Mesenchymal stem cell (in vitro differentiated cells and primary cell): ENCODE measurements around the gene RPS6KA2.

Experiments used
- DNase-seq: peaks from one replicate; pipeline ENCODE4 v3.0.0-alpha.2; 2013
- H2AFZ ChIP-seq: one replicate; pipeline ENCODE4 v1.6.1; 2013; ENCODE audit warnings: low read depth, mild to moderate bottlenecking, control low read depth, inconsistent platforms, low read length, moderate library complexity
- H2AK5ac ChIP-seq: 2 replicates; pipeline ENCODE4 v1.6.1; 2013; ENCODE audit warnings: low read length, moderate library complexity, mild to moderate bottlenecking, inconsistent platforms; ENCODE audit not compliant: severe bottlenecking
- H2BK120ac ChIP-seq: one replicate; pipeline ENCODE4 v1.6.1; 2013; ENCODE audit warnings: low read depth, mild to moderate bottlenecking, inconsistent platforms, low read length, moderate library complexity
- H2BK12ac ChIP-seq, 2 experiments: one replicate each; pipeline ENCODE4 v1.6.1; 2013; ENCODE audit warnings: inconsistent platforms in 2 of 2, low read length in 2 of 2, mild to moderate bottlenecking in 2 of 2, moderate library complexity in 2 of 2, control low read depth in 1 of 2
- H2BK15ac ChIP-seq: one replicate; pipeline ENCODE4 v1.6.1; 2013; ENCODE audit warnings: mild to moderate bottlenecking, low read depth, inconsistent platforms; ENCODE audit not compliant: poor library complexity, severe bottlenecking
- H2BK5ac ChIP-seq: 2 replicates; pipeline ENCODE4 v1.6.1; 2013; ENCODE audit warnings: low read depth, mild to moderate bottlenecking, low read length, control low read depth, inconsistent platforms; ENCODE audit not compliant: poor library complexity, severe bottlenecking
- H3K14ac ChIP-seq, 2 experiments: one replicate each; pipeline ENCODE4 v1.6.1; 2013; ENCODE audit warnings: inconsistent platforms in 2 of 2, low read length in 2 of 2, control low read depth in 1 of 2, mild to moderate bottlenecking in 1 of 2, moderate library complexity in 1 of 2
- H3K18ac ChIP-seq, 2 experiments: one replicate each; pipeline ENCODE4 v1.6.1; 2013; ENCODE audit warnings: inconsistent platforms in 2 of 2, low read length in 2 of 2, control low read depth in 1 of 2, low read depth in 1 of 2, mild to moderate bottlenecking in 1 of 2
- H3K23ac ChIP-seq, 2 experiments: one replicate each; pipeline ENCODE4 v1.6.1; 2013; ENCODE audit warnings: inconsistent platforms in 2 of 2, low read length in 2 of 2, mild to moderate bottlenecking in 2 of 2, moderate library complexity in 2 of 2, control low read depth in 1 of 2
- H3K27ac ChIP-seq: 2 replicates; pipeline ENCODE4 v1.5.1; 2013; ENCODE audit warnings: mild to moderate bottlenecking, moderate library complexity, low read length, control low read depth, inconsistent platforms; ENCODE audit not compliant: poor library complexity, severe bottlenecking
- H3K27me3 ChIP-seq, 2 experiments: 2 replicates each; pipeline versions ENCODE4 v1.6.1 to v1.7.0; 2013; ENCODE audit warnings: low read length in 2 of 2, mild to moderate bottlenecking in 2 of 2, moderate library complexity in 2 of 2, control low read depth in 1 of 2, inconsistent platforms in 1 of 2; ENCODE audit not compliant: control insufficient read depth in 1 of 2, insufficient read depth in 1 of 2
- H3K36me3 ChIP-seq, 2 experiments: 2 replicates each; pipeline versions ENCODE4 v1.6.1 to v1.7.0; 2013; ENCODE audit warnings: low read length in 2 of 2, control low read depth in 1 of 2, inconsistent platforms in 1 of 2, low read depth in 1 of 2, mild to moderate bottlenecking in 1 of 2; ENCODE audit not compliant: insufficient read depth in 2 of 2, control insufficient read depth in 1 of 2
- H3K4ac ChIP-seq, 2 experiments: one replicate each; pipeline ENCODE4 v1.6.1; 2013; ENCODE audit warnings: inconsistent platforms in 2 of 2, low read length in 2 of 2, mild to moderate bottlenecking in 2 of 2, moderate library complexity in 2 of 2, control low read depth in 1 of 2, low read depth in 1 of 2
- H3K4me1 ChIP-seq: 2 replicates; pipeline ENCODE4 v1.6.1; 2013; ENCODE audit warnings: low read depth, low read length, control low read depth; ENCODE audit not compliant: control insufficient read depth, insufficient read depth
- H3K4me2 ChIP-seq: 2 replicates; pipeline ENCODE4 v1.6.1; 2013; ENCODE audit warnings: low read length, mild to moderate bottlenecking, inconsistent platforms; ENCODE audit not compliant: poor library complexity, severe bottlenecking
- H3K4me3 ChIP-seq, 2 experiments: 2 replicates each; pipeline versions ENCODE4 v1.5.1 to v1.7.0; 2013; ENCODE audit warnings: low read length in 2 of 2, mild to moderate bottlenecking in 2 of 2, control low read depth in 1 of 2, low read depth in 1 of 2; ENCODE audit not compliant: insufficient read depth in 1 of 2
- H3K79me1 ChIP-seq: replicated peaks from 2 replicates; pipeline ENCODE4 v1.6.1; 2013; ENCODE audit warnings: mild to moderate bottlenecking, control low read depth, low read length, inconsistent platforms; ENCODE audit not compliant: poor library complexity, severe bottlenecking
- H3K9ac ChIP-seq: 2 replicates; pipeline ENCODE4 v1.7.0; 2013; ENCODE audit warnings: mild to moderate bottlenecking, low read length, moderate library complexity
- H3K9me3 ChIP-seq: 2 replicates; pipeline ENCODE4 v1.7.0; 2013; ENCODE audit warnings: mild to moderate bottlenecking, low read length; ENCODE audit not compliant: control insufficient read depth
- H4K8ac ChIP-seq: one replicate; pipeline ENCODE4 v1.6.1; 2013; ENCODE audit warnings: inconsistent platforms, mild to moderate bottlenecking, low read length, moderate library complexity
- H4K91ac ChIP-seq: one replicate; pipeline ENCODE4 v1.6.1; 2013; ENCODE audit warnings: mild to moderate bottlenecking, low read length, inconsistent platforms
- WGBS: methylation state at CpG from one replicate; pipeline ENCODE4 v1.1.7; 2013; ENCODE audit warnings: mixed read lengths; 5-methylcytosine and 5-hydroxymethylcytosine counted together

Gene RPS6KA2

DNA sequence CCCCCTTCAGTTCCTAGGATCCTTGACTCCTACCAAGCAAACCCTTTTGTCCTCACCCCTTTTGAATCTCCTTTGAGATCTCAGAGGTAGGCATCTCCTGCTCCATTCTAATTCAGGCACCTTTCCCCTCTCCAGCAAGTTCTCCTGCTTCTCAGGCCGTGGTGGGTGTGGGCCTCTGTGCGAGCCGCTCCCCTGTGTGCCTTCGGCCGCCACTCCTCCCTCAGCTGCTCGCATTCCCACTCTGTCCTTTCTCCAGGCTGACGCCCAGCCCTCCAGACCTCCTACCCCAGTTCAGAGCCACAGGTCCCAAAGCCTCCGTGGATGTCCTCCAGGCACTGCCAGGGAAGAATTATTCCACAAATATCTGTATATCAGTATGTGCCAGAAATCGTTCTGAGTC lies 19.7 kb upstream of the RPS6KA2 start:
- H4K91ac ChIP-seq = no peak overlapping the region
- H3K4me3 ChIP-seq = no peak overlapping the region
- peaks cover 6% of the 10 kb centered on the region for H3K4me1 ChIP-seq
- H2BK5ac ChIP-seq = no peak overlapping the region
- no peaks in the 10 kb centered on the region for H3K79me1 ChIP-seq
- no peak overlapping the region for H2BK12ac ChIP-seq
- no peaks in the 10 kb centered on the region for H3K36me3 ChIP-seq
- no peak overlapping the region for H2BK15ac ChIP-seq
- no peak overlapping the region for H3K9ac ChIP-seq
- no peak overlapping the region for H4K8ac ChIP-seq
- H2AK5ac ChIP-seq = no peak overlapping the region
- H3K14ac ChIP-seq = no peak overlapping the region
- no peak overlapping the region for H3K4ac ChIP-seq
- no peak overlapping the region for H3K27ac ChIP-seq
- no peak overlapping the region for H2AFZ ChIP-seq
- no peak overlapping the region for H3K18ac ChIP-seq
- no peak overlapping the region for H3K4me2 ChIP-seq
- H3K23ac ChIP-seq = no peak overlapping the region
- peaks cover 7 to 10% of the 10 kb centered on the region in 2 experiments for H3K27me3 ChIP-seq
- peaks cover 6% of the 10 kb centered on the region for H3K9me3 ChIP-seq
- no peak for DNase-seq
- no peak overlapping the region for H2BK120ac ChIP-seq
- WGBS = 89% methylated on average over 9 of the region's 9 CpGs

DNA sequence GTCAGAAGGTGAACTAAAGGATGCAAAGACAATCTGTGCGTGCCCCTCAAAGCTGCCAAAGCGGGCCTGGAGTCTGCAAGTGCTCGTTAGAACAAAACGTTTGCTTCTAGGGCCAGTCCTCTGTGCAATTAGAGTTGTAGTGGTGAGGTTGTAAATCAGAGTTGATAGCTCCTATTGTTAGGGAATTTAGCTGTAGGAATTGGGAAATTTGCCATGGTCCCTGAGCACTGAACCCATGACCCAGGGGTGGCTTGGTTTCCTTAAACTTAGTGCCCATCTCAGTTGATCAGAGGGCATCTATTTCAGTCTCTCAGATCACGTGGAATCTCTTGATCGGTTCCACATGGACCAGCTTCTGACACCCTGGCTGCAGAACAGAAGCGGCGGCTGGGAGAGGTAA lies 18.8 kb upstream of the RPS6KA2 start:
- no peak overlapping the region for H3K4me3 ChIP-seq
- 74% methylated on average over 8 of the region's 8 CpGs for WGBS

GRCh38 chr6:166644681-166645080 lies 17.6 kb upstream of the RPS6KA2 start:
- H3K4ac ChIP-seq = no peak overlapping the region
- H2BK15ac ChIP-seq = no peak overlapping the region
- WGBS = 75% methylated on average over 1 of the region's 1 CpG
- no peak overlapping the region for H4K8ac ChIP-seq
- no peak overlapping the region for H4K91ac ChIP-seq
- H3K79me1 ChIP-seq = no peaks in the 10 kb centered on the region
- H3K27me3 ChIP-seq = peaks cover under 1 to 7% of the 10 kb centered on the region in 2 experiments
- no peak overlapping the region for H3K27ac ChIP-seq
- no peak overlapping the region for H3K4me3 ChIP-seq
- H3K9me3 ChIP-seq = peaks cover 6% of the 10 kb centered on the region
- no peak overlapping the region for H2BK120ac ChIP-seq
- no peak overlapping the region for H2AFZ ChIP-seq
- no peak overlapping the region for H3K4me2 ChIP-seq
- H3K18ac ChIP-seq = no peak overlapping the region
- H2BK12ac ChIP-seq = no peak overlapping the region
- H3K9ac ChIP-seq = no peak overlapping the region
- no peak overlapping the region for H2AK5ac ChIP-seq
- no peak for DNase-seq
- peaks cover 11% of the 10 kb centered on the region for H3K4me1 ChIP-seq
- H3K23ac ChIP-seq = no peak overlapping the region
- no peak overlapping the region for H2BK5ac ChIP-seq
- H3K14ac ChIP-seq = no peak overlapping the region
- no peaks in the 10 kb centered on the region for H3K36me3 ChIP-seq

More for the DNA sequence above, 18.8 kb upstream of the RPS6KA2 start:
- no peak overlapping the region for H3K14ac ChIP-seq
- no peaks in the 10 kb centered on the region for H3K79me1 ChIP-seq
- H2BK12ac ChIP-seq = no peak overlapping the region
- no peak overlapping the region for H2BK15ac ChIP-seq
- no peak overlapping the region for H2AK5ac ChIP-seq
- H3K27ac ChIP-seq = no peak overlapping the region
- H3K36me3 ChIP-seq = no peaks in the 10 kb centered on the region
- no peak overlapping the region for H4K91ac ChIP-seq
- H3K4me1 ChIP-seq = peaks cover 6% of the 10 kb centered on the region
- H2BK5ac ChIP-seq = no peak overlapping the region
- peaks cover 0 to 10% of the 10 kb centered on the region in 2 experiments for H3K27me3 ChIP-seq
- H4K8ac ChIP-seq = no peak overlapping the region
- H3K4me2 ChIP-seq = no peak overlapping the region
- H3K9ac ChIP-seq = no peak overlapping the region
- peaks cover 6% of the 10 kb centered on the region for H3K9me3 ChIP-seq
- DNase-seq = no peak
- no peak overlapping the region for H3K4ac ChIP-seq
- no peak overlapping the region for H2BK120ac ChIP-seq
- H3K23ac ChIP-seq = no peak overlapping the region
- H2AFZ ChIP-seq = no peak overlapping the region
- no peak overlapping the region for H3K18ac ChIP-seq

DNA sequence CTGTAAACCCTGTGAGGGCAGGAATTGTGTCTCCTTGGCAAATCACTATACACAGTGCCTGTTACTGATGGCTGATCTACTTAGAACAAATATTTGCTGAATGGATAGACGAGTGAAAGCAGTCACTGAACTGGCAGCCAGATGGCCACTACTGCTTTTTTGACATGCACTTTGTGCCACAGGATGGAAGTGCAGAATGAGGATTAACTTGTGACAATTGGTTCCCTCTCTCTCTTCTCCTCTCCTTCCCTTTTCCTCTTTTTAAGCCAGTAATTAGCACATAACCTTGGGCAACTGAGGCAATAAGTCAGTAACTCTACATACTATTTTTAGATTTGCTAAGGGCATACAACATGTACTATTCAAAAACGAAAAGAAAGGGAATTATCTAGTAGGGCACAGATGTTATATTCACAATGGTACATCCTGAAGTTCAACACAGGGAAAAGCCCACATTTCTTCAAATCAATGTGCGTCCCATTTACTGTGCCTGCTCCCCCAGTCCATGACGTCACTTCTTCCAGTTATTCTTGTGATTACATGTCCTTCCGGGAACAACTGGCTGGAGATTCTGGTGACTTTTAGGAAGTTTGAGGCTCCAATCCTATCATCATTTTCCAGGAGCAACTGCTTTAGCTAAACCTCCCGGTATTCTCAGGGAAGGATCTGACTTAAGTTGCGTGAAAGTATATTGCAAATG lies 17.0 kb upstream of the RPS6KA2 start:
- H2BK5ac ChIP-seq = no peak overlapping the region
- H2BK15ac ChIP-seq = no peak overlapping the region
- H2BK12ac ChIP-seq = no peak overlapping the region
- H2AK5ac ChIP-seq = no peak overlapping the region
- no peak for DNase-seq
- peaks cover 6% of the 10 kb centered on the region for H3K9me3 ChIP-seq
- no peak overlapping the region for H2AFZ ChIP-seq
- H3K27me3 ChIP-seq = peaks cover 7 to 10% of the 10 kb centered on the region in 2 experiments
- no peak overlapping the region for H3K27ac ChIP-seq
- H4K91ac ChIP-seq = no peak overlapping the region
- no peak overlapping the region for H3K4ac ChIP-seq
- H3K14ac ChIP-seq = no peak overlapping the region
- H3K23ac ChIP-seq = no peak overlapping the region
- H3K79me1 ChIP-seq = no peaks in the 10 kb centered on the region
- H4K8ac ChIP-seq = no peak overlapping the region
- no peaks in the 10 kb centered on the region for H3K36me3 ChIP-seq
- H3K4me3 ChIP-seq = no peak overlapping the region
- 89% methylated on average over 7 of the region's 7 CpGs for WGBS
- no peak overlapping the region for H2BK120ac ChIP-seq
- no peak overlapping the region for H3K9ac ChIP-seq
- H3K4me1 ChIP-seq = peaks cover 11% of the 10 kb centered on the region
- no peak overlapping the region for H3K18ac ChIP-seq
- H3K4me2 ChIP-seq = no peak overlapping the region
